ENCODE results near the gene CLMN.

DNA sequence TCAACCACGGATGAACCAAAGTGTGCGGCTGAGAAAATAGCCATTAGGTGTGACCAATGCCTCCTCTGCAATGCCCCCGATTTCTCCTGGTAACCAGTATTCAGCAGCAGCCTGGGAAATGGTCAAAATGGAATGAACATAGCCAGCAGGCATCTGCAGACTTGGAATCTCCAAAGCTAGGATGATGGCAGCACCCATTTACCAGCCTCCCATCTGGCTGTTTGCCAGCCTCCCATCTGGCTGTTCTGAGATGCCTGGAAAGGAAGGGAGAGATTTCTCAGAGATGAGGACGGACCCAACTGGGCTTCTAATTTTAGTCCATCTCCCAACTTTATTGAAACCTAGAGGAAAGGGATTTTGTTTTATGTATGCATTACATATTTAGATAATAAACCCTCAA, 16.2 kb downstream of the CLMN start:
- TF ChIP-seq, protein P1, sequence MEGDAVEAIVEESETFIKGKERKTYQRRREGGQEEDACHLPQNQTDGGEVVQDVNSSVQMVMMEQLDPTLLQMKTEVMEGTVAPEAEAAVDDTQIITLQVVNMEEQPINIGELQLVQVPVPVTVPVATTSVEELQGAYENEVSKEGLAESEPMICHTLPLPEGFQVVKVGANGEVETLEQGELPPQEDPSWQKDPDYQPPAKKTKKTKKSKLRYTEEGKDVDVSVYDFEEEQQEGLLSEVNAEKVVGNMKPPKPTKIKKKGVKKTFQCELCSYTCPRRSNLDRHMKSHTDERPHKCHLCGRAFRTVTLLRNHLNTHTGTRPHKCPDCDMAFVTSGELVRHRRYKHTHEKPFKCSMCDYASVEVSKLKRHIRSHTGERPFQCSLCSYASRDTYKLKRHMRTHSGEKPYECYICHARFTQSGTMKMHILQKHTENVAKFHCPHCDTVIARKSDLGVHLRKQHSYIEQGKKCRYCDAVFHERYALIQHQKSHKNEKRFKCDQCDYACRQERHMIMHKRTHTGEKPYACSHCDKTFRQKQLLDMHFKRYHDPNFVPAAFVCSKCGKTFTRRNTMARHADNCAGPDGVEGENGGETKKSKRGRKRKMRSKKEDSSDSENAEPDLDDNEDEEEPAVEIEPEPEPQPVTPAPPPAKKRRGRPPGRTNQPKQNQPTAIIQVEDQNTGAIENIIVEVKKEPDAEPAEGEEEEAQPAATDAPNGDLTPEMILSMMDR (IDR thresholded peaks at IDR 0.05) = no peak
- TF ChIP-seq EZH2 (IDR thresholded peaks at IDR 0.05; ENCODE audit: borderline replicate concordance, insufficient read depth, low read depth, low read length, poor library complexity, severe bottlenecking) = no peak
